PFSK-1 (cell line): ENCODE measurements around the gene LEAP2.

Experiments used
- FOXP2 ChIP-seq: optimal IDR thresholded peaks from 2 replicates; pipeline ENCODE3; 2011; ENCODE audit warnings: borderline replicate concordance, control low read depth, inconsistent platforms; ENCODE audit not compliant: insufficient read depth; ENCODE audit errors: extremely low read length, extremely low read depth
- POLR2AphosphoS5 ChIP-seq: IDR thresholded peaks from 2 replicates; pipeline ENCODE4 v1.6.1; 2012; ENCODE audit warnings: low read depth, mild to moderate bottlenecking, control low read depth, low read length, moderate library complexity

- TF ChIP-seq POLR2AphosphoS5 (no peak), FOXP2 (no peak)
Measured at GRCh38 chr5:132839426-132840301, 33.8 kb upstream of the LEAP2 start.
